ACC112 (cell line): ENCODE measurements around the gene ACSS1.

ENCODE experiments used
- H2AFZ ChIP-seq: fragments of 200-600 bp; sonication (generic); one replicate; pipeline ENCODE4 v1.6.0; 2017; ENCODE audit warnings: antibody characterized with exemption, low read length; ENCODE audit not compliant: unreplicated experiment
- H3K27ac ChIP-seq: fragments of 200-600 bp; sonication (generic); 2 replicates; pipeline ENCODE4 v1.5.1; 2014; ENCODE audit warnings: low read depth, mild to moderate bottlenecking, antibody characterized with exemption, low read length, moderate library complexity
- H3K27me3 ChIP-seq: fragments of 200-600 bp; sonication (generic); 2 replicates; pipeline ENCODE4 v1.6.1; 2014; ENCODE audit warnings: mild to moderate bottlenecking, antibody characterized with exemption, low read length, moderate library complexity, mixed read lengths; ENCODE audit not compliant: insufficient read depth
- H3K36me3 ChIP-seq: fragments of 200-600 bp; sonication (generic); 2 replicates; pipeline ENCODE4 v1.6.1; 2016; ENCODE audit warnings: mild to moderate bottlenecking, antibody characterized with exemption, low read length, moderate library complexity, mixed read lengths; ENCODE audit not compliant: insufficient read depth
- H3K4me1 ChIP-seq: fragments of 200-600 bp; sonication (generic); one replicate; pipeline ENCODE4 v1.6.1; 2016; ENCODE audit warnings: low read length, mixed read lengths; ENCODE audit not compliant: insufficient read depth, unreplicated experiment, control insufficient read depth
- H3K4me3 ChIP-seq: fragments of 200-600 bp; sonication (generic); 2 replicates; pipeline ENCODE4 v1.5.1; 2014; ENCODE audit warnings: mild to moderate bottlenecking, low read depth, low read length
- H3K79me2 ChIP-seq: fragments of 200-600 bp; sonication (generic); one replicate; pipeline ENCODE4 v1.6.0; 2016; ENCODE audit warnings: low read length; ENCODE audit not compliant: control insufficient read depth, unreplicated experiment, insufficient read depth

The ACSS1 gene

GRCh38 chr20:25065625-25066338 lies 7.8 kb upstream of the ACSS1 start:
- Histone ChIP-seq H3K79me2 (no peaks in the 10 kb centered on the region), H3K4me1 (no peaks in the 10 kb centered on the region), H3K27ac (no peak overlapping the region), H3K36me3 (no peaks in the 10 kb centered on the region), H2AFZ (no peak overlapping the region), H3K27me3 (peaks cover 78% of the 10 kb centered on the region), H3K4me3 (no peak overlapping the region)

GRCh38 chr20:25065072-25065624 lies 7.2 kb upstream of the ACSS1 start:
- Histone ChIP-seq H2AFZ (no peak overlapping the region), H3K4me1 (no peaks in the 10 kb centered on the region), H3K79me2 (no peaks in the 10 kb centered on the region), H3K27me3 (peaks cover 78% of the 10 kb centered on the region), H3K27ac (no peak overlapping the region), H3K36me3 (no peaks in the 10 kb centered on the region), H3K4me3 (no peak overlapping the region)

- H3K27ac ChIP-seq, result no peak overlapping the region
- H2AFZ ChIP-seq, result no peak overlapping the region
- H3K36me3 ChIP-seq, result no peaks in the 10 kb centered on the region
- no peaks in the 10 kb centered on the region for H3K79me2 ChIP-seq
- H3K4me1 ChIP-seq, result no peaks in the 10 kb centered on the region
- no peak overlapping the region for H3K4me3 ChIP-seq
- peaks cover 77% of the 10 kb centered on the region for H3K27me3 ChIP-seq
Observed at GRCh38 chr20:25064561-25065071, 6.7 kb upstream of the ACSS1 start.

GRCh38 chr20:25063981-25064380 lies 6.0 kb upstream of the ACSS1 start:
- Histone ChIP-seq H2AFZ (no peak overlapping the region), H3K79me2 (no peaks in the 10 kb centered on the region), H3K4me1 (no peaks in the 10 kb centered on the region), H3K4me3 (no peak overlapping the region), H3K36me3 (no peaks in the 10 kb centered on the region), H3K27ac (no peak overlapping the region), H3K27me3 (peaks cover 71% of the 10 kb centered on the region)

GRCh38 chr20:25063546-25063945 lies 5.6 kb upstream of the ACSS1 start:
- no peak overlapping the region for H3K4me3 ChIP-seq
- H3K27ac ChIP-seq, result no peak overlapping the region
- H2AFZ ChIP-seq, result no peak overlapping the region
- H3K4me1 ChIP-seq, result no peaks in the 10 kb centered on the region
- no peaks in the 10 kb centered on the region for H3K79me2 ChIP-seq
- H3K36me3 ChIP-seq, result no peaks in the 10 kb centered on the region
- H3K27me3 ChIP-seq, result peaks cover 66% of the 10 kb centered on the region

GRCh38 chr20:25062841-25063240 lies 4.9 kb upstream of the ACSS1 start:
- Histone ChIP-seq H3K4me1 (no peaks in the 10 kb centered on the region), H3K27ac (no peak overlapping the region), H3K27me3 (peaks cover 59% of the 10 kb centered on the region), H3K4me3 (no peak overlapping the region), H3K79me2 (no peaks in the 10 kb centered on the region), H3K36me3 (no peaks in the 10 kb centered on the region), H2AFZ (no peak overlapping the region)

GRCh38 chr20:25061821-25062530 lies 4.0 kb upstream of the ACSS1 start:
- no peaks in the 10 kb centered on the region for H3K4me1 ChIP-seq
- no peaks in the 10 kb centered on the region for H3K79me2 ChIP-seq
- H3K27ac ChIP-seq, result no peak overlapping the region
- H3K36me3 ChIP-seq, result no peaks in the 10 kb centered on the region
- peaks cover 59% of the 10 kb centered on the region for H3K27me3 ChIP-seq
- no peak overlapping the region for H2AFZ ChIP-seq
- H3K4me3 ChIP-seq, result no peak overlapping the region

GRCh38 chr20:25061103-25061799 lies 3.3 kb upstream of the ACSS1 start:
- H3K4me3 ChIP-seq, result no peak overlapping the region
- no peak overlapping the region for H3K27ac ChIP-seq
- H3K27me3 ChIP-seq, result peaks cover 56% of the 10 kb centered on the region
- peaks cover 7% of the 10 kb centered on the region for H3K4me1 ChIP-seq
- H2AFZ ChIP-seq, result no peak overlapping the region
- no peaks in the 10 kb centered on the region for H3K79me2 ChIP-seq
- no peaks in the 10 kb centered on the region for H3K36me3 ChIP-seq

- Histone ChIP-seq H3K4me1 (peaks cover 16% of the 10 kb centered on the region), H2AFZ (no peak overlapping the region), H3K36me3 (no peaks in the 10 kb centered on the region), H3K27me3 (peaks cover 49% of the 10 kb centered on the region), H3K4me3 (no peak overlapping the region), H3K79me2 (peaks cover 8% of the 10 kb centered on the region), H3K27ac (no peak overlapping the region)
Observed at GRCh38 chr20:25059866-25060465, 2.0 kb upstream of the ACSS1 start.
